ENCODE measurements around the gene CRHR1.

GRCh38 chr17:45747911-45748310 lies 36.2 kb upstream of the CRHR1 start:
- TF ChIP-seq, protein P1, sequence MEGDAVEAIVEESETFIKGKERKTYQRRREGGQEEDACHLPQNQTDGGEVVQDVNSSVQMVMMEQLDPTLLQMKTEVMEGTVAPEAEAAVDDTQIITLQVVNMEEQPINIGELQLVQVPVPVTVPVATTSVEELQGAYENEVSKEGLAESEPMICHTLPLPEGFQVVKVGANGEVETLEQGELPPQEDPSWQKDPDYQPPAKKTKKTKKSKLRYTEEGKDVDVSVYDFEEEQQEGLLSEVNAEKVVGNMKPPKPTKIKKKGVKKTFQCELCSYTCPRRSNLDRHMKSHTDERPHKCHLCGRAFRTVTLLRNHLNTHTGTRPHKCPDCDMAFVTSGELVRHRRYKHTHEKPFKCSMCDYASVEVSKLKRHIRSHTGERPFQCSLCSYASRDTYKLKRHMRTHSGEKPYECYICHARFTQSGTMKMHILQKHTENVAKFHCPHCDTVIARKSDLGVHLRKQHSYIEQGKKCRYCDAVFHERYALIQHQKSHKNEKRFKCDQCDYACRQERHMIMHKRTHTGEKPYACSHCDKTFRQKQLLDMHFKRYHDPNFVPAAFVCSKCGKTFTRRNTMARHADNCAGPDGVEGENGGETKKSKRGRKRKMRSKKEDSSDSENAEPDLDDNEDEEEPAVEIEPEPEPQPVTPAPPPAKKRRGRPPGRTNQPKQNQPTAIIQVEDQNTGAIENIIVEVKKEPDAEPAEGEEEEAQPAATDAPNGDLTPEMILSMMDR (IDR thresholded peaks at IDR 0.05; ENCODE audit: insufficient read depth, low read length, poor library complexity, severe bottlenecking): no peak
- TF ChIP-seq EZH2phosphoT487 (conservative IDR thresholded peaks at IDR 0.05; ENCODE audit: low read length): no peak
